Endothelial cell of umbilical vein (primary cell): ENCODE data around the gene DNAI1. TPM values are rescaled to one million over a fixed set of nuclear protein-coding genes. Genes with fewer than 3 reads are reported as not detected.

Experiments used
- BruUV-seq: library from RNA; stranded (reverse); fragments of 400-500 nt; replicated peaks from 2 replicates; lab custom pipeline; 2021; lab: Mats Ljungman, UMichigan
- CTCF ChIA-PET: fragments of 300-600, 350-600 bp; sonication (Branson Sonifier 250); formaldehyde crosslinking; loops from one replicate; lab custom pipeline; 2021; ENCODE audit warnings: antibody characterized with exemption, inconsistent platforms; lab: Charles Lee
- POLR2A ChIA-PET: fragments of 300-600, 350-600 bp; sonication (Branson Sonifier 250); formaldehyde crosslinking; loops from one replicate; lab custom pipeline; 2021; ENCODE audit warnings: antibody characterized with exemption, inconsistent platforms; lab: Charles Lee
- DNase-seq: peaks from one replicate; pipeline ENCODE4 v3.0.0-alpha.2; 2011; ENCODE audit warnings: low read depth, low spot score
- FAIRE-seq: peaks from 2 replicates; lab custom pipeline; 2011; peaks lifted over from hg19 to GRCh38; lab: Jason Lieb, UNC
- H2AFZ ChIP-seq: 2 replicates; pipeline ENCODE4 v1.6.0; 2012; ENCODE audit warnings: low read depth, low read length, control low read depth, inconsistent platforms
- H3K27ac ChIP-seq: 2 replicates; pipeline ENCODE4 v1.5.1; 2011; ENCODE audit warnings: low read depth, mild to moderate bottlenecking, control low read depth, low read length, moderate library complexity; ENCODE audit not compliant: insufficient read depth
- H3K27me3 ChIP-seq, 2 experiments: 2 replicates each; pipeline versions ENCODE4 v1.6.0 to v1.6.1; 2011; ENCODE audit warnings: low read length in 2 of 2, mixed read lengths in 1 of 2; ENCODE audit not compliant: control insufficient read depth in 2 of 2, insufficient read depth in 2 of 2
- H3K36me3 ChIP-seq, 2 experiments: 2 replicates in 1 of 2; 3 replicates in 1 of 2; pipeline ENCODE4 v1.5.1; 2011; ENCODE audit warnings: low read length in 2 of 2, mild to moderate bottlenecking in 1 of 2, moderate library complexity in 1 of 2; ENCODE audit not compliant: control insufficient read depth in 2 of 2, insufficient read depth in 2 of 2; ENCODE audit errors: extremely low read depth in 1 of 2
- H3K4me1 ChIP-seq: 3 replicates; pipeline ENCODE4 v1.5.1; 2011; ENCODE audit warnings: mild to moderate bottlenecking, low read length; ENCODE audit not compliant: control insufficient read depth, insufficient read depth; ENCODE audit errors: extremely low read depth
- H3K4me2 ChIP-seq: 2 replicates; pipeline ENCODE4 v1.6.1; 2011; ENCODE audit warnings: low read length, control low read depth, mixed read lengths; ENCODE audit not compliant: insufficient read depth
- H3K4me3 ChIP-seq, 3 experiments: fragments of 200-600 bp in 1 of 3; sonication (generic), shearing (Covaris generic) in 1 of 3; replicated peaks in 1 of 3; 2 replicates each; pipeline ENCODE4 v1.5.1; 2011 to 2016; ENCODE audit warnings: control low read depth in 3 of 3, low read length in 3 of 3, mild to moderate bottlenecking in 2 of 3, inconsistent platforms in 1 of 3, low read depth in 1 of 3, moderate library complexity in 1 of 3; ENCODE audit not compliant: insufficient read depth in 1 of 3
- H3K79me2 ChIP-seq: 2 replicates; pipeline ENCODE4 v1.6.0; 2012; ENCODE audit warnings: low read length, inconsistent platforms; ENCODE audit not compliant: control insufficient read depth, insufficient read depth
- H3K9ac ChIP-seq: replicated peaks from 2 replicates; pipeline ENCODE3; 2011; ENCODE audit warnings: low read length, control low read depth; ENCODE audit not compliant: insufficient read depth; ENCODE audit errors: extremely low read depth
- H3K9me1 ChIP-seq: replicated peaks from 3 replicates; pipeline ENCODE4 v1.6.0; 2011; ENCODE audit warnings: mild to moderate bottlenecking, low read length; ENCODE audit not compliant: control insufficient read depth, insufficient read depth; ENCODE audit errors: extremely low read depth
- H3K9me3 ChIP-seq: replicated peaks from 2 replicates; pipeline ENCODE4 v1.5.1; 2012; ENCODE audit warnings: low read length, inconsistent platforms; ENCODE audit not compliant: control insufficient read depth, insufficient read depth
- H4K20me1 ChIP-seq: replicated peaks from 2 replicates; pipeline ENCODE3; 2011; ENCODE audit warnings: mild to moderate bottlenecking, low read length; ENCODE audit not compliant: control insufficient read depth, insufficient read depth; ENCODE audit errors: extremely low read depth
- EZH2 ChIP-seq: IDR thresholded peaks from 2 replicates; pipeline ENCODE4 v1.6.1; 2012; ENCODE audit warnings: borderline replicate concordance, low read depth, mild to moderate bottlenecking, moderate library complexity, low read length, inconsistent platforms; ENCODE audit not compliant: severe bottlenecking
- GATA2 ChIP-seq: IDR thresholded peaks from 2 replicates; pipeline ENCODE4 v1.7.0; 2011; ENCODE audit warnings: low read depth, mild to moderate bottlenecking, moderate library complexity, mixed read lengths, low read length; ENCODE audit not compliant: insufficient read length, insufficient read depth
- JUN ChIP-seq: IDR thresholded peaks from 2 replicates; pipeline ENCODE4 v1.6.1; 2011; ENCODE audit warnings: borderline replicate concordance, low read depth; ENCODE audit not compliant: insufficient read length, insufficient read depth
- MYC ChIP-seq: IDR thresholded peaks from one replicate; pipeline ENCODE4 v1.6.1; 2011; ENCODE audit warnings: mild to moderate bottlenecking, low read depth, low read length
- POLR2A ChIP-seq: IDR thresholded peaks from 2 replicates; pipeline ENCODE4 v1.6.1; 2012; ENCODE audit warnings: low read depth, mild to moderate bottlenecking, control low read depth, low read length
- dilution Hi-C: fragments of 300-500 bp; cut with MboI; formaldehyde crosslinking; loops from one replicate; pipeline ENCODE4 v1.15.0; 2019; ENCODE audit warnings: low sequenced_read_pairs; ENCODE audit not compliant: extremely low pct_ligation_motif_present
- intact Hi-C: fragments of 100-400 bp; cut with micrococcal nuclease; formaldehyde crosslinking; loops from one replicate; pipeline ENCODE4 v1.10.0; 2022
- polyA plus RNA-seq, 4 experiments: library from polyadenylated mRNA; depleted of rRNA in 3 of 4; stranded (reverse) in 3 of 4; unstranded in 1 of 4; fragments of >200 nt; gene quantifications; 2 replicates each; pipeline versions ENCODE4 v1.2.1 to v1.2.3, GENCODE V29; 2011 to 2012; ENCODE audit warnings: missing spikeins in 1 of 4
- total RNA-seq: library from RNA; stranded (reverse); gene quantifications from 2 replicates; pipeline ENCODE4 v1.2.3, GENCODE V29; 2021
- TF ChIP-seq, protein P1 (sequence below): IDR thresholded peaks from 2 replicates; pipeline ENCODE4 v1.6.1; 2011; ENCODE audit not compliant: insufficient read depth, insufficient read length
- TF ChIP-seq, protein P2 (sequence below), 2 donors: IDR thresholded peaks; 1 replicate in 1 of 2; 2 replicates in 1 of 2; pipeline ENCODE4 v1.5.1; 2011; ENCODE audit warnings: low read length in 2 of 2, mild to moderate bottlenecking in 2 of 2, moderate library complexity in 2 of 2, control low read depth in 1 of 2, inconsistent platforms in 1 of 2, low read depth in 1 of 2; ENCODE audit not compliant: insufficient read depth in 1 of 2; ENCODE audit errors: extremely low read depth in 1 of 2

Gene DNAI1
- total and polyA plus RNA-seq, 2 donors (not counting 3 experiments of a cell fraction or from before 2014, with no cell fraction given): not detected

DNA sequence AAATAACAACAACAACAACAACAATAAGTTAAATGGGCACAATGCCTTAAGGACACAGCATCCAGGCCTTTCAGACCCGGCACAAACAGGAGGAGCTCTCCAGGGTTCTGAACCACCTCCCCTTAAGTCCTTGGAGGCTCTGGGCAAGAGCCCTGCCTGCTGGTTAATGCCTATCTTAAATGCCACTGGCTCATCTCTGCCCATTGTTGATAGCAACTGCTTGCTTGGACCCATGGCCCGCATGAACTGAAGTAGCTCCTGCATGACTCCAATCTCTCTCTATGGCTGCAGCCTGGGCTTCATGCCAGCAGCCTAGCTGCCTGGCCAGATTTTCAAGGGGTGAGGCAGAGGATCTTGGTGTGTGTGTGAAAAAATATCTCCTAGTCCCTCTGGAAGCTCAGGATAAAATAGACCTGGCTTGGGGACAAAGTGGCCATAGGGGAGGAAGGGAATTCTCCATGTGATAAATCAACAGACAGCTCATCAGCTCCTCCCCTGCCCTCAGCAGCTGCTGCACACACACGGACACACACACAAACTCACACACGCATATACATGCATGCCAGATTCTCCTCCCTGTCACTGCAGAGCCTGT is 27.7 kb upstream of the DNAI1 start:
- intact Hi-C loops: loop anchor here (1.0 kb wide), 1 partner anchor 18 kb away; no protein-coding TSS in a partner anchor
- Histone ChIP-seq H3K79me2 (no peaks in the 10 kb centered on the region), H3K27me3 (no peaks in the 10 kb centered on the region), H2AFZ (no peak overlapping the region), H4K20me1 (no peaks in the 10 kb centered on the region), H3K9me3 (no peaks in the 10 kb centered on the region), H3K27ac (no peak overlapping the region), H3K36me3 (no peaks in the 10 kb centered on the region), H3K4me2 (no peak overlapping the region), H3K4me3 (no peak overlapping the region), H3K9me1 (no peaks in the 10 kb centered on the region), H3K9ac (no peak overlapping the region), H3K4me1 (peaks cover 15% of the 10 kb centered on the region)
- ChIA-PET POLR2A (interaction anchor here (0.6 kb wide), 1 partner anchor 84 kb away, joined by 4 read pairs; no protein-coding TSS in a partner anchor), CTCF (interaction anchor here (0.6 to 7.9 kb wide), 17 partner anchors 9 to 173 kb away, joined by 3 to 108 read pairs (median 4); no protein-coding TSS in a partner anchor)
- BruUV-seq: no TSS peak
- FAIRE-seq (peak; percentile 85), DNase-seq (peak; percentile 64)
- dilution Hi-C loops: no loop called here
- TF ChIP-seq MYC (no peak), JUN (no peak), EZH2 (no peak), POLR2A (no peak), GATA2 (no peak)

DNA sequence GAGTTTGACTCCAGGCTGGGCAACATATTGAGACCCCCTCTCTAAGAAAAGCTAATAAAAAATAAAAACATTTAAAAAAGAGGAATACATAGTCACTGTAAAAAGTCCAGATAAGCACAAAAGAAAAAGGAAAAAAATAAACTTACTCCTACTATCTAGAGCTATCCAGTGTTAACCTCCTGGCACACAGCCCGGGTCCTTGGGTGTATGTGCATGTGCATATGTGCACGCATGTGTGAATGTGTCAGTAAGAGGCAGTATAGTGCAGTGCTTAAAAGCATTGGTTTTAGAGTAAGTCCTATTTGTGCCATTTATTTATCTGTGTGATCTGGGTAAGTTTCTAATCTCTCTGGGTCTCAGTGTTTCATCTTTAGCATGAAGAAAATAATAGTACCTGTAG is 26.9 kb upstream of the DNAI1 start:
- BruUV-seq: no TSS peak
- no peaks in the 10 kb centered on the region for H3K27me3 ChIP-seq
- H3K4me3 ChIP-seq: no peak overlapping the region
- POLR2A ChIA-PET: no interaction called here
- intact Hi-C loops: no loop called here
- H3K9ac ChIP-seq: no peak overlapping the region
- no peaks in the 10 kb centered on the region for H3K9me3 ChIP-seq
- no peaks in the 10 kb centered on the region for H4K20me1 ChIP-seq
- dilution Hi-C loops: no loop called here
- CTCF ChIA-PET: interaction anchor here (1.0 to 7.9 kb wide), 12 partner anchors 9 to 172 kb away, joined by 3 to 108 read pairs (median 7); no protein-coding TSS in a partner anchor
- H3K4me2 ChIP-seq: no peak overlapping the region
- no peak overlapping the region for H3K27ac ChIP-seq
- peaks cover 15% of the 10 kb centered on the region for H3K4me1 ChIP-seq
- H2AFZ ChIP-seq: no peak overlapping the region
- H3K36me3 ChIP-seq: no peaks in the 10 kb centered on the region
- no peaks in the 10 kb centered on the region for H3K79me2 ChIP-seq
- DNase-seq: no peak
- TF ChIP-seq MYC (no peak), GATA2 (no peak), JUN (no peak)
- TF ChIP-seq, protein P1, sequence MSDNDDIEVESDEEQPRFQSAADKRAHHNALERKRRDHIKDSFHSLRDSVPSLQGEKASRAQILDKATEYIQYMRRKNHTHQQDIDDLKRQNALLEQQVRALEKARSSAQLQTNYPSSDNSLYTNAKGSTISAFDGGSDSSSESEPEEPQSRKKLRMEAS: no peak
- TF ChIP-seq, protein P2, sequence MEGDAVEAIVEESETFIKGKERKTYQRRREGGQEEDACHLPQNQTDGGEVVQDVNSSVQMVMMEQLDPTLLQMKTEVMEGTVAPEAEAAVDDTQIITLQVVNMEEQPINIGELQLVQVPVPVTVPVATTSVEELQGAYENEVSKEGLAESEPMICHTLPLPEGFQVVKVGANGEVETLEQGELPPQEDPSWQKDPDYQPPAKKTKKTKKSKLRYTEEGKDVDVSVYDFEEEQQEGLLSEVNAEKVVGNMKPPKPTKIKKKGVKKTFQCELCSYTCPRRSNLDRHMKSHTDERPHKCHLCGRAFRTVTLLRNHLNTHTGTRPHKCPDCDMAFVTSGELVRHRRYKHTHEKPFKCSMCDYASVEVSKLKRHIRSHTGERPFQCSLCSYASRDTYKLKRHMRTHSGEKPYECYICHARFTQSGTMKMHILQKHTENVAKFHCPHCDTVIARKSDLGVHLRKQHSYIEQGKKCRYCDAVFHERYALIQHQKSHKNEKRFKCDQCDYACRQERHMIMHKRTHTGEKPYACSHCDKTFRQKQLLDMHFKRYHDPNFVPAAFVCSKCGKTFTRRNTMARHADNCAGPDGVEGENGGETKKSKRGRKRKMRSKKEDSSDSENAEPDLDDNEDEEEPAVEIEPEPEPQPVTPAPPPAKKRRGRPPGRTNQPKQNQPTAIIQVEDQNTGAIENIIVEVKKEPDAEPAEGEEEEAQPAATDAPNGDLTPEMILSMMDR (IDR thresholded peaks at IDR 0.05; ENCODE audit: extremely low read depth in 1 of 2, insufficient read depth in 1 of 2, low read depth in 1 of 2, low read length in 2 of 2): no peak
- H3K9me1 ChIP-seq: no peaks in the 10 kb centered on the region
- FAIRE-seq: no peak
